GM12878 (cell line): ENCODE measurements around the gene PLEKHA6. TPM values are rescaled to one million over a fixed set of nuclear protein-coding genes. Genes with fewer than 3 reads are reported as not detected.

ENCODE experiments used
- ATAC-seq: fragments of 200-7000 bp; cut with Tn5 transposase; 3 replicates; pipeline ENCODE4 v1.9.1; 2020; ENCODE audit warnings: mild to moderate bottlenecking, moderate library complexity
- BruUV-seq: library from RNA; stranded (reverse); fragments of 400-500 nt; replicated peaks from 2 replicates; lab custom pipeline; 2021; lab: Mats Ljungman, UMichigan
- CTCF ChIA-PET: fragments of 300-600 bp; sonication (Branson Sonifier 250); formaldehyde crosslinking; extraction: SDS; loops from one replicate; lab custom pipeline; 2021; ENCODE audit warnings: inconsistent platforms; lab: Yijun Ruan, JAX
- POLR2A ChIA-PET: fragments of 350-600 bp; formaldehyde crosslinking; extraction: SDS; loops from one replicate; lab custom pipeline; 2021; ENCODE audit warnings: inconsistent platforms; lab: Charles Lee
- RAD21 ChIA-PET: fragments of 300-600 bp; sonication (Branson Sonifier 250); formaldehyde crosslinking; loops from one replicate; lab custom pipeline; 2023; ENCODE audit warnings: antibody characterized with exemption; ENCODE audit not compliant: unreplicated experiment; lab: Charles Lee
- SMC1A ChIA-PET: fragments of 300-600 bp; sonication (Branson Sonifier 250); formaldehyde crosslinking; loops from one replicate; lab custom pipeline; 2023; ENCODE audit not compliant: unreplicated experiment, uncharacterized antibody; lab: Charles Lee
- DNase-seq: peaks from one replicate; pipeline ENCODE4 v3.0.0-alpha.2; 2011; ENCODE audit warnings: low read depth, low spot score
- FAIRE-seq: peaks from 3 replicates; lab custom pipeline; 2011; peaks lifted over from hg19 to GRCh38; lab: Jason Lieb, UNC
- H2AFZ ChIP-seq: 2 replicates; pipeline ENCODE4 v1.6.0; 2011; ENCODE audit warnings: low read depth, low read length, control low read depth; ENCODE audit not compliant: control insufficient read depth
- H3K27ac ChIP-seq: 2 replicates; pipeline ENCODE4 v1.5.1; 2011; ENCODE audit warnings: control low read depth; ENCODE audit not compliant: control insufficient read depth, insufficient read depth
- H3K27me3 ChIP-seq, 2 experiments: replicated peaks in 1 of 2; 2 replicates each; pipeline versions ENCODE4 v1.6.0 to v1.6.1; 2011; ENCODE audit warnings: low read length in 1 of 2; ENCODE audit not compliant: control insufficient read depth in 2 of 2, insufficient read depth in 2 of 2
- H3K36me3 ChIP-seq, 2 experiments: 2 replicates each; pipeline ENCODE4 v1.5.1; 2011; ENCODE audit warnings: low read length in 1 of 2; ENCODE audit not compliant: control insufficient read depth in 2 of 2, insufficient read depth in 2 of 2
- H3K4me1 ChIP-seq: 2 replicates; pipeline ENCODE4 v1.6.1; 2011; ENCODE audit warnings: mild to moderate bottlenecking, low read length, moderate library complexity, mixed read lengths; ENCODE audit not compliant: control insufficient read depth, insufficient read depth
- H3K4me2 ChIP-seq: 2 replicates; pipeline ENCODE4 v1.6.0; 2011; ENCODE audit warnings: control low read depth; ENCODE audit not compliant: control insufficient read depth, insufficient read depth
- H3K4me3 ChIP-seq: fragments of 200-600 bp; sonication (generic); 2 replicates; pipeline ENCODE4 v1.5.1; 2016
- H3K79me2 ChIP-seq: 2 replicates; pipeline ENCODE4 v1.6.0; 2011; ENCODE audit warnings: low read length; ENCODE audit not compliant: control insufficient read depth, insufficient read depth
- H3K9ac ChIP-seq: 2 replicates; pipeline ENCODE4 v1.8.0; 2011; ENCODE audit warnings: low read length, control low read depth, mixed read lengths; ENCODE audit not compliant: control insufficient read depth, insufficient read depth
- H3K9me3 ChIP-seq: replicated peaks from 3 replicates; pipeline ENCODE4 v1.5.1; 2011; ENCODE audit warnings: mild to moderate bottlenecking, low read length; ENCODE audit not compliant: control insufficient read depth, insufficient read depth
- H4K20me1 ChIP-seq: 2 replicates; pipeline ENCODE4 v1.6.0; 2011; ENCODE audit not compliant: control insufficient read depth, insufficient read depth
- CBFB ChIP-seq: IDR thresholded peaks from 2 replicates; pipeline ENCODE4 v1.6.1; 2016; ENCODE audit warnings: antibody characterized with exemption, low read depth
- EED ChIP-seq: sonication (generic); IDR thresholded peaks from 2 replicates; pipeline ENCODE4 v1.6.1; 2016; ENCODE audit warnings: antibody characterized with exemption, low read depth
- ESRRA ChIP-seq: IDR thresholded peaks from 2 replicates; pipeline ENCODE4 v1.6.1; 2012; ENCODE audit warnings: mild to moderate bottlenecking, low read length, improper control_type of control experiment
- FOS ChIP-seq: IDR thresholded peaks from 3 replicates; pipeline ENCODE4 v1.6.1; 2011; ENCODE audit warnings: borderline replicate concordance; ENCODE audit not compliant: insufficient read length; ENCODE audit errors: extremely low read depth
- GATAD2B ChIP-seq: fragments of 450-650 bp; conservative IDR thresholded peaks from 2 replicates; pipeline ENCODE4 v1.6.1; 2017; ENCODE audit warnings: low read depth, mild to moderate bottlenecking, moderate library complexity
- LARP7 ChIP-seq: fragments of 450-650 bp; IDR thresholded peaks from 2 replicates; pipeline ENCODE4 v1.6.1; 2017; ENCODE audit warnings: mild to moderate bottlenecking
- MYB ChIP-seq: fragments of 150-350 bp; IDR thresholded peaks from 2 replicates; pipeline ENCODE4 v1.6.1; 2014; ENCODE audit warnings: mild to moderate bottlenecking, low read depth, low read length, borderline replicate concordance
- RAD51 ChIP-seq: fragments of 450-650 bp; IDR thresholded peaks from 2 replicates; pipeline ENCODE4 v1.6.1; 2016; ENCODE audit warnings: moderate library complexity, mild to moderate bottlenecking, inconsistent platforms
- SMAD5 ChIP-seq: IDR thresholded peaks from 2 replicates; pipeline ENCODE4 v1.6.1; 2016; ENCODE audit warnings: antibody characterized with exemption, low read depth
- STAT3 ChIP-seq: IDR thresholded peaks from 2 replicates; pipeline ENCODE4 v1.6.1; 2011; ENCODE audit warnings: low read depth, low read length, improper control_type of control experiment
- SUPT20H ChIP-seq: IDR thresholded peaks from 2 replicates; pipeline ENCODE4 v1.6.1; 2011; ENCODE audit warnings: low read depth, mild to moderate bottlenecking, low read length, moderate library complexity, borderline replicate concordance; ENCODE audit not compliant: control insufficient read depth
- TARDBP ChIP-seq: IDR thresholded peaks from 2 replicates; pipeline ENCODE4 v1.6.1; 2016; ENCODE audit warnings: borderline replicate concordance
- WGBS: methylation state at CpG from one replicate; pipeline ENCODE4 v1.1.6; 2016; ENCODE audit warnings: low lambda C conversion rate; ENCODE audit not compliant: insufficient replicate concordance, insufficient coverage; ENCODE audit errors: missing lambda C conversion rate; 5-methylcytosine and 5-hydroxymethylcytosine counted together
- in situ Hi-C: fragments of 300-500 bp; cut with MboI; formaldehyde crosslinking; loops from 9 replicates; pipeline ENCODE4 v1.14.3; 2018; ENCODE audit warnings: mixed read lengths
- intact Hi-C: fragments of 100-400 bp; cut with micrococcal nuclease; formaldehyde crosslinking; loops from one replicate; pipeline ENCODE4 v1.14.2; 2022; ENCODE audit not compliant: unreplicated experiment
- polyA plus RNA-seq, 11 experiments: library from polyadenylated mRNA; depleted of rRNA in 4 of 11; unstranded in 6 of 11; stranded (reverse) in 5 of 11; fragments of >200 nt; fragmentation: Nextera tagmentation in 4 of 11; fragmentation: Illumina TruSeq in 1 of 11; extraction: Ambion mirVana in 4 of 11; extraction: Trizol in 1 of 11; gene quantifications; 1 replicate in 1 of 11; 2 replicates in 10 of 11; pipeline versions ENCODE4 v1.2.1 to v1.2.3, GENCODE V29; 2011 to 2016; ENCODE audit warnings: inconsistent platforms in 2 of 11, missing spikeins in 2 of 11, low read depth in 1 of 11
- total RNA-seq, 4 experiments: library from RNA; depleted of rRNA in 3 of 4; stranded (reverse); fragments of >200 nt in 3 of 4; fragmentation: Illumina TruSeq in 1 of 4; extraction: Trizol in 1 of 4; gene quantifications; 2 replicates each; pipeline versions ENCODE4 v1.2.1 to v1.2.3, GENCODE V29; 2013 to 2021

PLEKHA6 gene
- total and polyA plus RNA-seq, 10 of the 15 experiments (the other 5 are each of a cell fraction or from before 2014, with no cell fraction given) = 0.04 to 0.81 (median 0.19) TPM; not detected in 4

- no peaks in the 10 kb centered on the region for H3K9me3 ChIP-seq
- no peak overlapping the region for H3K4me2 ChIP-seq
- intact Hi-C loops = no loop called here
- H3K4me1 ChIP-seq = no peaks in the 10 kb centered on the region
- H2AFZ ChIP-seq = no peak overlapping the region
- no peaks in the 10 kb centered on the region for H4K20me1 ChIP-seq
- H3K4me3 ChIP-seq = no peak overlapping the region
- no peak for FAIRE-seq
- no peaks in the 10 kb centered on the region for H3K79me2 ChIP-seq
- in situ Hi-C loops = no loop called here
- H3K27ac ChIP-seq = no peak overlapping the region
- DNase-seq = no peak
- no TSS peak for BruUV-seq
- no peak for ATAC-seq
- CTCF ChIA-PET = interaction anchor here (1.1 kb wide), 1 partner anchor 22 kb away, joined by 3 read pairs; no protein-coding TSS in a partner anchor
- TF ChIP-seq MYB = no peak
- TF ChIP-seq ESRRA = no peak
- TF ChIP-seq EED = no peak
- no peaks in the 10 kb centered on the region for H3K36me3 ChIP-seq
- POLR2A ChIA-PET = no interaction called here
- RAD21 ChIA-PET = no interaction called here
- peaks cover 0 to 10% of the 10 kb centered on the region in 2 experiments; a peak in 2 of 4 replicates for H3K27me3 ChIP-seq
- H3K9ac ChIP-seq = no peak overlapping the region
- SMC1A ChIA-PET = no interaction called here
- WGBS = 0% methylated on average over 5 of the region's 5 CpGs
Measured at GRCh38 chr1:204319027-204319426, 40.7 kb downstream of the PLEKHA6 start.

GRCh38 chr1:204318324-204318723 is 41.4 kb downstream of the PLEKHA6 start:
- no peak overlapping the region for H3K4me2 ChIP-seq
- H3K9ac ChIP-seq = no peak overlapping the region
- in situ Hi-C loops (no loop called here), intact Hi-C loops (no loop called here)
- ChIA-PET POLR2A (no interaction called here), CTCF (interaction anchor here (1.1 kb wide), 1 partner anchor 22 kb away, joined by 3 read pairs; no protein-coding TSS in a partner anchor), RAD21 (no interaction called here), SMC1A (no interaction called here)
- no peak for TF ChIP-seq STAT3
- no peak for TF ChIP-seq LARP7
- TF ChIP-seq SUPT20H = no peak
- TF ChIP-seq TARDBP = no peak
- no peak for TF ChIP-seq FOS
- no peak for TF ChIP-seq GATAD2B
- TF ChIP-seq RAD51 = no peak
- no peak for TF ChIP-seq SMAD5
- TF ChIP-seq CBFB = no peak
- no peak for DNase-seq
- no peak overlapping the region for H2AFZ ChIP-seq
- BruUV-seq = no TSS peak
- no peak overlapping the region for H3K4me3 ChIP-seq
- H3K27ac ChIP-seq = no peak overlapping the region
- H3K9me3 ChIP-seq = no peaks in the 10 kb centered on the region
- no peaks in the 10 kb centered on the region for H4K20me1 ChIP-seq
- 35% methylated on average over 5 of the region's 5 CpGs for WGBS
- no peak for ATAC-seq
- H3K79me2 ChIP-seq = no peaks in the 10 kb centered on the region
- no peaks in the 10 kb centered on the region for H3K36me3 ChIP-seq
- peaks cover 0 to 10% of the 10 kb centered on the region in 2 experiments; a peak in 2 of 4 replicates for H3K27me3 ChIP-seq
- H3K4me1 ChIP-seq = no peaks in the 10 kb centered on the region
- no peak for FAIRE-seq
